Stimulated activated CD8-positive, alpha-beta memory T cell treated with anti-CD3 and anti-CD28 coated beads, Interleukin-15, amount 100 ng/mL, for 24 hours (primary cell): ENCODE results near the gene TMEM219.

ENCODE experiments used
- DNase-seq: peaks from one replicate; pipeline ENCODE4 v3.0.0-alpha.2; 2020; ENCODE audit warnings: low read depth

TMEM219 gene

DNA sequence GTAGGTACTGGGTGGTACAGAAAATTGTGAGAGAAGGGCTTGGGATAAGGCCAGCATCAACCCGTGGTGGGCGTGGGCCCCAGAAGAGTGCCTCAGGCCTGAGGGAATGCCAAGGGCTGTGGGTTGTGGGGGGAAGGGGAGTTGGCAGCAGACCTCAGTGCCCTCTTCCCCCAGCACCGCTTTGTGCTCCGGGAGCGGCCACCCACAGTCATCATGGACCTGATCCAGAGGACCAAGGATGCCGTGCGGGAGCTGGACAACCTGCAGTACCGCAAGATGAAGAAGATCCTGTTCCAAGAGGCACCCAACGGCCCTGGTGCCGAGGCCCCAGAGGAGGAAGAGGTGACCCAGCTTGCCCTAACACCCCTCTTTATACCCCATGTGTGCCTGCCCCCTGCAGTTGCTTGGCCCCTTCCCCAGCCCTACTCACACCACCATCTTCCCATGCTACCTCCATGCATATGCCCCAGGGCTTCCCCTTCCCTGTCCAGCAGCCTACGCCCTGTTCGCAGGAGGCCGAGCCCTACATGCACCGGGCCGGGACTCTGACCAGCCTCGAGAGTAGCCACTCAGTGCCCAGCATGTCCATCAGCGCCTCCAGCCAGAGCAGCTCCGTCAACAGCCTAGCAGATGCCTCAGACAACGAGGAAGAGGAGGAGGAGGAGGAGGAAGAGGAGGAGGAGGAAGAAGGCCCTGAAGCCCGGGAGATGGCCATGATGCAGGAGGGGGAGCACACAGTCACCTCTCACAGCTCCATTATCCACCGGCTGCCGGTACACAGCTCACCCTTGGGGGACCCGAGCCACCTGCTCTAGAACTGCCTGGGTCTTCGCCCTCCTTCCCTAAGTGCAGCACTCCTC is 20.9 kb downstream of the TMEM219 start:
- no peak for DNase-seq

DNA sequence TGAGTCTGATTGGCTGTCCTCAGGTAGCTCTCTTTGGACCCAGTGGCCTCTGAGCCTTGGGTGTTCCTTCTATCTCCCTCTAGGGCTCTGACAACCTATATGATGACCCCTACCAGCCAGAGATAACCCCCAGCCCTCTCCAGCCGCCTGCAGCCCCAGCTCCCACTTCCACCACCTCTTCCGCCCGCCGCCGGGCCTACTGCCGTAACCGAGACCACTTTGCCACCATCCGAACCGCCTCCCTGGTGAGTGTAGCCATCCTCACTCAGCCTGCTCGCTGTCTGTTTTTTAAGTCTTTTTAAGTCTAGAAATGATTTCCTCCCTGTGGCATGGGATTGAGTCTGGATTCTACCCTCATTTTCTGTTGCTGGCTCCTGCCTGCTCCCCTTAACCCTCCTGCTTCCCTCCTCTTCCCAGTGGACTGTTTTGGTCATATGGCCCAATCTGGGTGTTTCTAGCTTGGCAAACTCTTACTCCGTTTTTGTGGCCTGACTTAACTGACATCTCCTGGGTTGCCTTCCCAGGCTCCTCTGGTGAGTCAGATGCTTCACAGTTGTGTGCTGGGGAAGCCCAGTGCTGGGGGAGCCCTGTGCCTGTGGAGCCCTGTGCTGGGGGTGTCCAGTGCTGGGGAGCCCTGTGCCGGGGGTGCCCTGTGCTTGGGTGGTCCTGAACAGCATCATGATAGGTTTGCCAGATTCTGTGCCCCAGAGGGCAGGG is 21.7 kb downstream of the TMEM219 start:
- DNase-seq: no peak

DNA sequence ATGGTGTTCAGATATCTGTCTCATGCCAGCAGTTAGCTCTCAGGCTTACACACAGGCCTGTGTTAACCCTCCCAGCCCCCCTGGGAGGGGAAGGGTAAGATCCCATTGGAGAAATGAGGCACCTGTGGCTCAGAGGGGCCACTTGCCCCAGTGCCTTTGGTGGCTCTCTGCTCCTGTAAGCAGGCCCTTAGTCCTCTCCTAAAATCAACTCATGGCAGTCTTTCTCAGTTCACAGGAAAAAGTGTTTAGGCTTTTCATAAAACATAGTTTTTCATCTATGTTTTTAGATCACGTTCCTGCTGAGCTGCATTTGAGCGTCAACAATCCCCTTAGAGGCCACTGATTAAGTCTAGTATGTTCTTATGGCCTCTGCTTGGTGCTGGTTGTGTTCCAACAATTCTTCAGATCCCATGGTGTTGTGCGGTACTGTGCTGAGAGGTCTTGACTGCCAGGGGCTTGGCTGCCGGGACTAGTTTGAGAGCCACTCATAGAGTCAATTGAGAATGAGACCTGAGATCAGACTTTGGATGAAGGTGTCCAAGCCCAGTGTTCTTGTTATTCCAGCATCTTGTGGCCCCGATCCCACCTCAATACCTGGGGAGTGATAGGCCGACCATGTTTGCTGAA is 22.4 kb downstream of the TMEM219 start:
- no peak for DNase-seq

DNA sequence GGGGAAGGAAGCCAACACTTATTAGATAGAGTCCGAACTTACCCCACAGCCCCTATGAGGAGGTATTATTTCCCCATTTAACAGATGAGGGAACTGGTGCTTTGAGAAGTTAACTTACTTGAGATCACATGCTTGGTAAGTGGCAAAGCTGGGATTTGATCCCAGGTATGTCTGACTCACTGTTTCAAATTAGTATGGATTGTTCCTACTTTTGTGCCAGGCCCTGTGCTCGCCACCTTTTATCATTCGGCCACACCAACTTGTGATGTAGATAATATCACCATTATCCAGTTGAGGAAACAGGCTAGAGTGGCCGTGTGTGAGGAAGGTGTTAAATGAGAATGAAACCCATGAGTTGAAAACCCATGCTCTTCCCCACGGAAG is 22.9 kb downstream of the TMEM219 start:
- DNase-seq: no peak

DNA sequence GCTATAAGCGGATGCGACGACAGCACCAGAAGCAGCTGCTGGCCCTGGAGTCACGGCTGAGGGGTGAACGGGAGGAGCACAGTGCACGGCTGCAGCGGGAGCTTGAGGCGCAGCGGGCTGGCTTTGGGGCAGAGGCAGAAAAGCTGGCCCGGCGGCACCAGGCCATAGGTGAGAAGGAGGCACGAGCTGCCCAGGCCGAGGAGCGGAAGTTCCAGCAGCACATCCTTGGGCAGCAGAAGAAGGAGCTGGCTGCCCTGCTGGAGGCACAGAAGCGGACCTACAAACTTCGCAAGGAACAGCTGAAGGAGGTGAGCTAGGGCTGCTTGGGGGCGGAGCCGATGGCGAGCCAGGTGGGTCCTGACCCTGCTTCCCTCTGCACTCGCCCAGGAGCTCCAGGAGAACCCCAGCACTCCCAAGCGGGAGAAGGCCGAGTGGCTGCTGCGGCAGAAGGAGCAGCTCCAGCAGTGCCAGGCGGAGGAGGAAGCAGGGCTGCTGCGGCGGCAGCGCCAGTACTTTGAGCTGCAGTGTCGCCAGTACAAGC is 23.5 kb downstream of the TMEM219 start:
- DNase-seq: no peak

DNA sequence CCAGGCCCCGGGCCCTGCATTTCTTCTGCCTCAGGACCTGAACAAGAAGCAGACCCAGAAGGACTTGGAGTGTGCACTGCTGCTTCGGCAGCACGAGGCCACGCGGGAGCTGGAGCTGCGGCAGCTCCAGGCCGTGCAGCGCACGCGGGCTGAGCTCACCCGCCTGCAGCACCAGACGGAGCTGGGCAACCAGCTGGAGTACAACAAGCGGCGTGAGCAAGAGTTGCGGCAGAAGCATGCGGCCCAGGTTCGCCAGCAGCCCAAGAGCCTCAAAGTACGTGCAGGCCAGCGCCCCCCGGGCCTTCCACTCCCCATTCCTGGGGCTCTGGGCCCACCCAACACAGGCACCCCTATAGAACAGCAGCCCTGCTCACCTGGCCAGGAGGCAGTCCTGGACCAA is 24.4 kb downstream of the TMEM219 start:
- DNase-seq: no peak

DNA sequence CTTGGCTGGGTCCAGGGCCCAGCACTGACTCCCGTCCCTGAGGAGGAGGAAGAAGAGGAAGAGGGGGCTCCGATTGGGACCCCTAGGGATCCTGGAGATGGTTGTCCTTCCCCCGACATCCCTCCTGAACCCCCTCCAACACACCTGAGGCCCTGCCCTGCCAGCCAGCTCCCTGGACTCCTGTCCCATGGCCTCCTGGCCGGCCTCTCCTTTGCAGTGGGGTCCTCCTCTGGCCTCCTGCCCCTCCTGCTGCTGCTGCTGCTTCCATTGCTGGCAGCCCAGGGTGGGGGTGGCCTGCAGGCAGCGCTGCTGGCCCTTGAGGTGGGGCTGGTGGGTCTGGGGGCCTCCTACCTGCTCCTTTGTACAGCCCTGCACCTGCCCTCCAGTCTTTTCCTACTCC is 25.1 kb downstream of the TMEM219 start:
- no peak for DNase-seq

DNA sequence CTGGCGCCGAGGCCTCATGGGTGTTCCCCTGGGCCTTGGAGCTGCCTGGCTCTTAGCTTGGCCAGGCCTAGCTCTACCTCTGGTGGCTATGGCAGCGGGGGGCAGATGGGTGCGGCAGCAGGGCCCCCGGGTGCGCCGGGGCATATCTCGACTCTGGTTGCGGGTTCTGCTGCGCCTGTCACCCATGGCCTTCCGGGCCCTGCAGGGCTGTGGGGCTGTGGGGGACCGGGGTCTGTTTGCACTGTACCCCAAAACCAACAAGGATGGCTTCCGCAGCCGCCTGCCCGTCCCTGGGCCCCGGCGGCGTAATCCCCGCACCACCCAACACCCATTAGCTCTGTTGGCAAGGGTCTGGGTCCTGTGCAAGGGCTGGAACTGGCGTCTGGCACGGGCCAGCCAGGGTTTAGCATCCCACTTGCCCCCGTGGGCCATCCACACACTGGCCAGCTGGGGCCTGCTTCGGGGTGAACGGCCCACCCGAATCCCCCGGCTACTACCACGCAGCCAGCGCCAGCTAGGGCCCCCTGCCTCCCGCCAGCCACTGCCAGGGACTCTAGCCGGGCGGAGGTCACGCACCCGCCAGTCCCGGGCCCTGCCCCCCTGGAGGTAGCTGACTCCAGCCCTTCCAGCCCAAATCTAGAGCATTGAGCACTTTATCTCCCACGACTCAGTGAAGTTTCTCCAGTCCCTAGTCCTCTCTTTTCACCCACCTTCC is 25.6 kb downstream of the TMEM219 start:
- no peak for DNase-seq

DNA sequence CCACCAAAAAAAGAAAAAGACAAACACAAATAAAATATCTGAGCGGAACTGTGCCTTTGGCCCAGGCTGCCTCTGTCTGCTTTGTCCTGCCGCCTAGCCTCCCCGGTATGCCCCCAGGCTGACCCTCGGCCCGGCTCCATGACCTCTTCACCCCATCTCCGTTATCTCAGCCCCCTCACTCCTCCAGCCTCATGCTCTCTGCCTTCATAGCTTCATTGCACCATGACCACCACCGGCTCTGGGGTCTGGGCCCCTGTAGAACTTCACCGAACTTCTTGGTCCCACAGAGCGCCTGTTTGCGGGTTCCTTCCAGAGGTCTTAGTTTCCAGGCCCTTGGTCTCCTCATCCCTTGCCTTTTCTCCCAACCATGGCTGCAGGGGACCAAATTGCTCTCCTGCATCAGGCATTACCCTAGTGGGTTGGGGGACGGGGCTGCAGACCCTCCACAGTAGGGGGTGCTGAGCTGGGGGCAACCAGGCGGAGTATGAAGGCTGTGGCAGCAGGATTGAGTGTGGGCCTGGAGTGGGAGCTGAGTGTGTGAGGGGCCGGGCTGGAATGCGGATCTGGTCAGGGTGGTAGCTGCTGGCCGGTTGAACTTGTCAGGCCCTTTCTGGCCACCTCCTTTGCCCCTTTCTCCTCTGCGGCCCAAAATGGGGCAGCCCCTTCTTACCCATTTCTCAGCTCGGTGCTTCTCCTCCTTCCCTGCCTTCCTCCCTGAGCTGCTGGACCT is 26.6 kb downstream of the TMEM219 start:
- no peak for DNase-seq

DNA sequence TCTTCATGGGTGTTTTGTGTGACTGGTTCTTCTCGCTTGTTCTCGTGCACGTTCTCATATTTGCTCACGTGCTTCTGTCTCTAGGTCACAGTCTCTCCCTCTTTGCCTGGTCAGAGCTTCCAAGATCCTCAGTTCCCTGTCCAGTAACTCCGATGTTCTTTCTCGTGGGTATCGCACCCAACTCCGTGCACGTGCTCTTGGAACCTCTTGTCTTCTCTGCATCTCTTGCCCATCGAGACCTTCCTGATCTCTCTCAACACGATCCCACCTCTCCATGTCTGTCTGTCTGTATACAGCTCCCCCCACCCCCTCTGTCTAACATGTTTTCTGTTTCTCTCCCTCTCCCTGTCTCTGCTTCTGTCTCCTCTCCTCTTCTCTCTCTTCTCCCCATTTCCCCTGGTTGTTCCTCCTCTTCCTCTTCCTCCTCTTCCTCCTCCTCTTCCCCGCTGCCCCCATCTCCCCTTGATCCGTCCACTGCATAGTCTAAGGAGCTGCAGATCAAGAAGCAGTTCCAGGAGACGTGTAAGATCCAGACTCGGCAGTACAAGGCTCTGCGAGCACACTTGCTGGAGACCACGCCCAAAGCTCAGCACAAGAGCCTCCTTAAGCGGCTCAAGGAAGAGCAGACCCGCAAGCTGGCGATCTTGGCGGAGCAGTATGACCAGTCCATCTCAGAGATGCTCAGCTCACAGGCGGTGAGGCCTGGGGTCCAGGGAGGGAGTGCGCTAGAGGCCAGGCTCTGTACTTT is 27.4 kb downstream of the TMEM219 start:
- no peak for DNase-seq

DNA sequence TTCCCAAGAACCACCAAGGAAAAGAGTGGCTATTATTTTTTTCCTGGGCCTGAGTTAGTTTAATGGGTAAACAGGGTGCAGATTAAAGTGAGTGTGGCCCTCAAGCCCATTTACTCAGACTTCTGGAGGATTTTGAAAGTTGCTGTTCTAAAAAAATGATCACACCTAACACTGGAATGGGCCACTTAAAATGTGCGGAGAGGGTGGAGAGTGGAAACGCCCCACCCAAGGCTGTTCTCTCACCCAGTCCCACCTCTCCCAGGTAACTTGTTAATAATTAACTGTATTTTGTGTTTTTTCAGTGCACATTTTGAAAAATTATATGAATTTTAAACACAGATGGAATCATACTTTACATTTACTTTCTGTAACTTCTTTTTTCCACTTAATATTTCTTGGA is 28.2 kb downstream of the TMEM219 start:
- DNase-seq: no peak

DNA sequence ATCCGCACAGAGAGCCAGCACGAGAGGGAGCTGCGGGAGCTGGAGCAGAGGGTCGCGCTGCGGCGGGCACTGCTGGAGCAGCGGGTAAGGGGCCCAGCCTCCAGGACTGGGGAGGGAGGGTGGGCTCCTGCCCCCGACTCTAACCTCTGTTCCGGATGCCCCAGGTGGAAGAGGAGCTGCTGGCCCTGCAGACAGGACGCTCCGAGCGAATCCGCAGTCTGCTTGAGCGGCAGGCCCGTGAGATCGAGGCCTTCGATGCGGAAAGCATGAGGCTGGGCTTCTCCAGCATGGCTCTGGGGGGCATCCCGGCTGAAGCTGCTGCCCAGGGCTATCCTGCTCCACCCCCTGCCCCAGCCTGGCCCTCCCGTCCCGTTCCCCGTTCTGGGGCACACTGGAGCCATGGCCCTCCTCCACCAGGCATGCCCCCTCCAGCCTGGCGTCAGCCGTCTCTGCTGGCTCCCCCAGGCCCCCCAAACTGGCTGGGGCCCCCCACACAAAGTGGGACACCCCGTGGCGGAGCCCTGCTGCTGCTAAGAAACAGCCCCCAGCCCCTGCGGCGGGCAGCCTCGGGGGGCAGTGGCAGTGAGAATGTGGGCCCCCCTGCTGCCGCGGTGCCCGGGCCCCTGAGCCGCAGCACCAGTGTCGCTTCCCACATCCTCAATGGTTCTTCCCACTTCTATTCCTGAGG is 29.1 kb downstream of the TMEM219 start:
- no peak for DNase-seq

DNA sequence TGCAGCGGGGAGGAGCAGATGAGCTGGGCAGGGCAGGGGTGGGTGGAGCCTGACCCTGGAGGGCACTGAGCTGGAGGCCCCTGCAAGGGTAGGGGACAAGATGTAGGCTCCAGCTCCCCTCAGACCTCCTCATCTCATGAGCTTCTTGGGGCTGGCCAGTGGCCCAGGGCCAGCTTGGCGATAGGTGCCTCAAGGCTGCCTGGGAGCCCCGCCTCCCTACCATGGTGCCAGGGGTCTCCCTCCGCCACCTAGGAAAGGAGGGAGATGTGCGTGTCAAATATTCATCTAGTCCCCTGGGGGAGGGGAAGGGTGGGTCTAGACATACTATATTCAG is 29.7 kb downstream of the TMEM219 start:
- no peak for DNase-seq

DNA sequence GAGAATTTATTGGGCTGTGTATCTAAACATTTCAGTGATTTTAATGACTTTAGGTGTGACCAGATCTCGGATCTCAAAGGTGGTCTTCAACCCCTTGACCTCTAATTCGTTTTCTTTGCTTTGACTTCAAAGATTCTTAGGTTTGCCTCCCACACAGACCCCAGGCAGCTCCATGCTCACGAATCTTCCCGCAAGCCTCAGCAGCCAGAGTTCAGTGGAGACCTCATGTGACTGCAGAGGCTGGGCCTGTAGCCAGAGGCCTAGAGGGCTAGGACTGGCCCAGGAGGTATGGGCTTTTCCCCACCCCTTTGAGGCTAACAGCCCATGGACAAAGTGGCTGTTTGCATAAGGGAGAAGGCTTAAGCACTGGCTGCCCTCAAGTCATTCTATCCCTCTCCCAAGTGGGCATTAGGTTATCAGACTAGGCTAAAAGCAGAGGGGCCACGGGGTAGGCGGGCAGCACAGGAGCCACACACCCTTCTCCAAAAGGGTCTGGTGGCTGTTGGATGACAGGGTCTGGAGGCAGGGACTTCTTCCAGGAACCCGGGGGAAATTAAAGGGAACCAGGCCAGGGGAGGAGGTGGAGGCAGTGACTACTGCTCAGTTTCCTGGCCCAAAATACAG is 30.6 kb downstream of the TMEM219 start:
- no peak for DNase-seq

DNA sequence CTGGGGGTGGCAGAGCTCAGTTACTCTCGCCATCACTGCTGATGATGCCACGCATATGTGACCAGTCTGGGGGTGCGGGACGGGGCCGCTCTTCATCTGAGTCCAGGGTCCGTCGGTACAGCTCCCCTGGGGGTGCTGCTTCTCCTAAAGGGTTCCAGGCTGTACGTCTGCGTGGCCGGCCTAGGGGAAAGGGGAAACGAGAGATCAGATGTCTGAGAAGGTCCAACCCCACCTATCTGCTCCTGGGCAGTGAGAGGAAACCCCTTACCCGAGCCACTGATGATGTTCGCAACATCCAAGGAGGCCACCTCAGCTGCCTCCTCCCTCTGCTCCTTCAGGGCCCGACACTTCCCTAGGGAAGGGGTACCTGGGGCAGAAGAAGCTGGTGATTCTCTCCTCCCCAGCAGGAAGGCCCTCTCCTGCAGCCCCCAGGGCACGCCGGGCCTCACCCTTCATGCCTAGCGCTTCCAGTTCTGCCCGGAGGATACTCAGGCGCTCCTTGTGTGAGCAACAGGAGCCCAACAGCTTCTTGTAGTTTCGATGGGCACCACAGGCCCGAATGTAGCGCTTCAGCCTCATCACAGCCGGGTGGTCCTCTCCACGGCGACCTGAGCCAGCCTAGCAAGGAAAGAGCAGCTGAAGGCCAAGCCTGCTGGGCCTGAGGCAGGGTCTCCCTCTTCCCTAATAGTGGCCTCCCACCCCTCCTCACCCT is 31.5 kb downstream of the TMEM219 start:
- DNase-seq: no peak

DNA sequence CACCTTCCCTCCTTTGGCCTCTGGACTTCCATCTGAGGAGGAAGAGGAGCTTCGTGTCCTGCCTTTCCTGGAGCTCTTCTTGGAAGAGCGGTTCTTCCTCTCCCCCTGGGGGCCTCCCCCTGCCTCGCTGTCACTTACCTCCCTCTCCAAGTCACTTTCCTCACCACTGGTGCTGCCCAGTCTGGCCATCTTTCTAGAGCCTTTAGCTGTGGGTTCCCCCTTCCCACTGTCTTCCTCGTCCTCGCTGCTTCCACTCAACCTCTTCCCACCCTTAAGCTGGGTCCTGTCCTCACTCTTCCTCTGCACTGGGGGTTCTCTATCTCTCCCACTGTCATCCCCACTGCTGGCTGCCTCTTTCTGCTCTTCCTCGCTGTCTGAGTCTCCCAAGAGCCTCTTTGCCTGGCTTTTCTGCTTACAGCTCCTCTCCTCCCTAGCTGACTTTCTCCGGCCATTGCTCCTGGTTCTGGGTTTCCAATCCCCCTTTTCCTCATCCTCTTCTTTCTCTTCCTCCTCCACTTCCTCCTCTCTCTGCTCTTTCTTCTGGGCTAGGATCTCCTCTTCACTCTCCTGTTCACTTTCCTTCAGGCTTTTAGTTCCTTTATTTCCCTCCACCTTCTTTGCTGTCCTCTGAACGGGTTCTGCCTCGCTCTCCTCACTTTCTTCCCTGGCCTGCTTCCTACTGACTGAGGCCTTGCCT is 32.2 kb downstream of the TMEM219 start:
- no peak for DNase-seq

DNA sequence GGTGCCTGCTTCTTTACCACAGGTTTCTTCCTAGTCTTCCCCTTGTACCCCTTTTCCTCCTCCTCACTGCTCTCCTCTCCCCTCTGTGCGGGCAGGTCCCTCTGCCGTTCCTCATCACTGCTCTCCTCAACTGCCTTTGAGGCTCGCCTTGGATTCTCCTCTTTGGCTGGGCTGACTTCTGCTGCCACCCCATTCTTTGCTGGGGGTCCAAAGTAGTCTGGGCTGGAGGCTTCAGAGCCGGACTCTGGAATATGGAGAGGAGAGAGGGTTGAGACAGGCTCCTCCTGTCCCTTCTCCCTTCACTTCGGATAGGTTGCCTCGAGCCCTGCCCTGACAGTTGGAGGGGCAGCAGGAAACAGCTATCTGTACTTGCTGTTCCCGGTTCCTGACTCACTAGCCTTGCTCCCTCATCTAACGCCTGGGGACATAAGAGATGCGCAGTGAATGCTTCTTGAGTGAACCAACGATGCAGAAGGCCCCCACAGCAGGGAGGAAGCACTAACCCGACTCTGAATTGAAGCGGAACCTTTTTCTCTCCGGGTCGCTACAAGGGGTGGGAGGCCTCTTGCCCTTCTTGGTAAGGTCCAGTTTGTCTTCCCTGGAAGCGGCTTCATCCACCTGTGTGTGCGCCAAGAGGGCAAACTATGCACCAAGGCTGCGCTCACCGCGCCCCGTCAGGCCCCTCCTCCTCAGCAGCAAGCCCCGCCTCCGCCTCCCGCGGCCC is 32.9 kb downstream of the TMEM219 start:
- DNase-seq: peak; percentile 41
